ENCODE data around the gene AMZ1. TPM values are rescaled to one million over a fixed set of nuclear protein-coding genes. Genes with fewer than 3 reads are reported as not detected.
A peak's percentile ranks its signal among the peaks of the same experiment; 100 is the strongest.

The AMZ1 gene
- total RNA-seq, 1 experiment from 2014 or later = 0.85 TPM

DNA sequence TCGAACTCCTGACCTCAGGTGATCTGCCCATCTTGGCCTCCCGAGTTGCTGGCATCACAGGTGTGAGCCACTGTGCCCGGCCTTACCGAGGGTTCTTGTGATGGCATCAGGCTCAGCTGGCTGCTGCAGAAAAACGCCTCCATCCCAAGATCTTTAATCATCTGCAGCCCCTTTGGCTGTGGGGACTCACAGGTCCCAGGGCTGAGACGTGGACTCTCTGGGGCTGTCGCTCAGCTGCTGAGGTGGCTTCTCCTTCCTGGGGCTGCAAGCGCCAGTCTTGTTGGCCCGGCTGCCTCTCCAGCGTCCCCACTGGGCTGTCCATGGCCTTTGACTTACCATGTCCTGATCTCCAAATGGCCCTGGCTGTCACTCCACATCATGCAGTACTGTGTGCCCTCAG is 20.0 kb downstream of the AMZ1 start:
- Mint-ChIP-seq H3K4me3 (no peak overlapping the region), H3K4me1 (peaks cover 5% of the 10 kb centered on the region; the same call in 1 of the 2 replicates), H3K9me3 (no peaks in the 10 kb centered on the region), H3K27ac (no peak overlapping the region), H3K27me3 (ENCODE audit: low read depth) (no peaks in the 10 kb centered on the region), H3K36me3 (peaks cover 5% of the 10 kb centered on the region; the same call in 1 of the 2 replicates)
- POLR2A ChIA-PET = no interaction called here
- ATAC-seq (no peak), DNase-seq (ENCODE audit: low spot score) (no peak)
- no peak for TF ChIP-seq RORB (CRISPR knock-in tag; IDR thresholded peaks at IDR 0.05)
- CTCF ChIA-PET = interaction anchor here (0.7 to 8.9 kb wide), 8 partner anchors 11 to 257 kb away, joined by 3 to 102 read pairs (median 32); partner anchors contain the start of gene AMZ1

- H3K4me3 Mint-ChIP-seq = no peak overlapping the region
- no peak for TF ChIP-seq ZNF219 (CRISPR knock-in tag; IDR thresholded peaks at IDR 0.05; ENCODE audit: borderline replicate concordance)
- TF ChIP-seq, protein P1, sequence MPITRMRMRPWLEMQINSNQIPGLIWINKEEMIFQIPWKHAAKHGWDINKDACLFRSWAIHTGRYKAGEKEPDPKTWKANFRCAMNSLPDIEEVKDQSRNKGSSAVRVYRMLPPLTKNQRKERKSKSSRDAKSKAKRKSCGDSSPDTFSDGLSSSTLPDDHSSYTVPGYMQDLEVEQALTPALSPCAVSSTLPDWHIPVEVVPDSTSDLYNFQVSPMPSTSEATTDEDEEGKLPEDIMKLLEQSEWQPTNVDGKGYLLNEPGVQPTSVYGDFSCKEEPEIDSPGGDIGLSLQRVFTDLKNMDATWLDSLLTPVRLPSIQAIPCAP (CRISPR knock-in tag; IDR thresholded peaks at IDR 0.05) = no peak
- TF ChIP-seq GRHL2 (CRISPR knock-in tag; IDR thresholded peaks at IDR 0.05; ENCODE audit: insufficient replicate concordance, severe bottlenecking) = no peak
- TF ChIP-seq NFATC4 (CRISPR knock-in tag; IDR thresholded peaks at IDR 0.05) = no peak
- ATAC-seq = no peak
- POLR2A ChIA-PET = no interaction called here
- no peak overlapping the region for H3K27ac Mint-ChIP-seq
- no peaks in the 10 kb centered on the region for H3K27me3 Mint-ChIP-seq (ENCODE audit: low read depth)
- peaks cover 5% of the 10 kb centered on the region; the same call in 1 of the 2 replicates for H3K36me3 Mint-ChIP-seq
- H3K4me1 Mint-ChIP-seq = peaks cover 8% of the 10 kb centered on the region
- no peak for DNase-seq (ENCODE audit: low spot score)
- H3K9me3 Mint-ChIP-seq = no peaks in the 10 kb centered on the region
- CTCF ChIA-PET = interaction anchor here (0.7 to 8.9 kb wide), 34 partner anchors 9 to 257 kb away, joined by 3 to 102 read pairs (median 8); partner anchors contain the start of gene AMZ1
These were observed 20.7 kb downstream of the AMZ1 start for GRCh38 chr7:2708547-2709310.

DNA sequence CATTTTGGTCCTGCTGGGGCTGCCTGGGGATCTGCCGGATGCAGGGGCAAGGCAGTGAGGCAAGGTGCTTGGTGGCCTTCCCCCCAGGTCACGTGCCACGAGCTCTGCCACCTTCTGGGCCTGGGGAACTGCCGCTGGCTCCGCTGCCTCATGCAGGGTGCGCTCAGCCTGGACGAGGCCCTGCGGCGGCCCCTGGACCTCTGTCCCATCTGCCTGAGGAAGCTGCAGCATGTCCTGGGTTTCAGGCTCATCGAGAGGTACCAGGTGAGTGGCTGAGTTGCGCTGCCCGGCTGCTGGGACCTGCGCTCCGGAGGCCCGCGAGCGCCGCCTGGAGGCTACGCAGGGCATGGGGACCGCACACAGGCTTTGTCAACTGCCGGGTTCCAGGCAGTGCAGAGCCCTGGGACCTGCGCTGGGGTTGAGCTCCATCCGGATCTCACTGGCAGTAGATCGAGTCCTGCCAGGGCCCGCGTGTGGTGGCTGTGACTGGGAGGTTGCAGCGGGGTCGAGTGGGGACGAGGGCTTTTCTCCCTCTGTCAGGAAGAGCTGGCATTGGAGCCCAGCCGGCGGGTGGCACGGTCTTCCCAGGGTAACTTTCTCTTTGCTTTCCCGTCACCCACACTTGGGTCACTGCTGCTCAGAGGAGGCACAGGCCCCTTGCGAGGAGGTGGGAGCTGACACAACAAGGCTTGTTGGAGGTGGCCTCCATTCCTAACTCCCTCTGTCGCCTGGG is 21.7 kb downstream of the AMZ1 start:
- peaks cover 8% of the 10 kb centered on the region for H3K4me1 Mint-ChIP-seq
- H3K36me3 Mint-ChIP-seq = peaks cover 11% of the 10 kb centered on the region; the same call in 1 of the 2 replicates
- peak; percentile 91 for DNase-seq (ENCODE audit: low spot score)
- H3K27me3 Mint-ChIP-seq (ENCODE audit: low read depth) = no peaks in the 10 kb centered on the region
- no peak overlapping the region for H3K4me3 Mint-ChIP-seq
- CTCF ChIA-PET = interaction anchor here (0.5 to 8.9 kb wide), 79 partner anchors 9 to 778 kb away, joined by 3 to 102 read pairs (median 5); partner anchors contain the start of genes AMZ1, BRAT1 and IQCE
- POLR2A ChIA-PET = interaction anchor here (0.5 to 1.6 kb wide), 5 partner anchors 10 to 448 kb away, joined by 3 to 4 read pairs (median 4); no protein-coding TSS in a partner anchor
- H3K27ac Mint-ChIP-seq = no peak overlapping the region
- ATAC-seq = peak; percentile 94
- no peaks in the 10 kb centered on the region for H3K9me3 Mint-ChIP-seq
- no peak for TF ChIP-seq ZNF138 (CRISPR knock-in tag; conservative IDR thresholded peaks at IDR 0.05)
- TF ChIP-seq HMGA2 (CRISPR knock-in tag; IDR thresholded peaks at IDR 0.05) = no peak
- TF ChIP-seq ETV6 (CRISPR knock-in tag; IDR thresholded peaks at IDR 0.05) = no peak; the same call in 1 of the 2 replicates
- TF ChIP-seq, protein P2, sequence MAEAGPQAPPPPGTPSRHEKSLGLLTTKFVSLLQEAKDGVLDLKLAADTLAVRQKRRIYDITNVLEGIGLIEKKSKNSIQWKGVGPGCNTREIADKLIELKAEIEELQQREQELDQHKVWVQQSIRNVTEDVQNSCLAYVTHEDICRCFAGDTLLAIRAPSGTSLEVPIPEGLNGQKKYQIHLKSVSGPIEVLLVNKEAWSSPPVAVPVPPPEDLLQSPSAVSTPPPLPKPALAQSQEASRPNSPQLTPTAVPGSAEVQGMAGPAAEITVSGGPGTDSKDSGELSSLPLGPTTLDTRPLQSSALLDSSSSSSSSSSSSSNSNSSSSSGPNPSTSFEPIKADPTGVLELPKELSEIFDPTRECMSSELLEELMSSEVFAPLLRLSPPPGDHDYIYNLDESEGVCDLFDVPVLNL (CRISPR knock-in tag; IDR thresholded peaks at IDR 0.05; ENCODE audit: borderline replicate concordance, low read depth) = no peak
- TF ChIP-seq ZNF416 (CRISPR knock-in tag; IDR thresholded peaks at IDR 0.05) = no peak
- TF ChIP-seq RELA (CRISPR knock-in tag; IDR thresholded peaks at IDR 0.05; ENCODE audit: borderline replicate concordance) = 0 out of 2 replicates have a peak, but pooled peaks have one; percentile 44
- TF ChIP-seq SP1 (CRISPR knock-in tag; conservative IDR thresholded peaks at IDR 0.05) = no peak
- no peak for TF ChIP-seq ZNF396 (CRISPR knock-in tag; IDR thresholded peaks at IDR 0.05; ENCODE audit: borderline replicate concordance)
- TF ChIP-seq, protein P3, sequence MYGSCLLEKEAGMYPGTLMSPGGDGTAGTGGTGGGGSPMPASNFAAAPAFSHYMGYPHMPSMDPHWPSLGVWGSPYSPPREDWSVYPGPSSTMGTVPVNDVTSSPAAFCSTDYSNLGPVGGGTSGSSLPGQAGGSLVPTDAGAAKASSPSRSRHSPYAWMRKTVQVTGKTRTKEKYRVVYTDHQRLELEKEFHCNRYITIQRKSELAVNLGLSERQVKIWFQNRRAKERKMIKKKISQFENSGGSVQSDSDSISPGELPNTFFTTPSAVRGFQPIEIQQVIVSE (CRISPR knock-in tag; IDR thresholded peaks at IDR 0.05; ENCODE audit: borderline replicate concordance) = no peak
- TF ChIP-seq, protein P4, sequence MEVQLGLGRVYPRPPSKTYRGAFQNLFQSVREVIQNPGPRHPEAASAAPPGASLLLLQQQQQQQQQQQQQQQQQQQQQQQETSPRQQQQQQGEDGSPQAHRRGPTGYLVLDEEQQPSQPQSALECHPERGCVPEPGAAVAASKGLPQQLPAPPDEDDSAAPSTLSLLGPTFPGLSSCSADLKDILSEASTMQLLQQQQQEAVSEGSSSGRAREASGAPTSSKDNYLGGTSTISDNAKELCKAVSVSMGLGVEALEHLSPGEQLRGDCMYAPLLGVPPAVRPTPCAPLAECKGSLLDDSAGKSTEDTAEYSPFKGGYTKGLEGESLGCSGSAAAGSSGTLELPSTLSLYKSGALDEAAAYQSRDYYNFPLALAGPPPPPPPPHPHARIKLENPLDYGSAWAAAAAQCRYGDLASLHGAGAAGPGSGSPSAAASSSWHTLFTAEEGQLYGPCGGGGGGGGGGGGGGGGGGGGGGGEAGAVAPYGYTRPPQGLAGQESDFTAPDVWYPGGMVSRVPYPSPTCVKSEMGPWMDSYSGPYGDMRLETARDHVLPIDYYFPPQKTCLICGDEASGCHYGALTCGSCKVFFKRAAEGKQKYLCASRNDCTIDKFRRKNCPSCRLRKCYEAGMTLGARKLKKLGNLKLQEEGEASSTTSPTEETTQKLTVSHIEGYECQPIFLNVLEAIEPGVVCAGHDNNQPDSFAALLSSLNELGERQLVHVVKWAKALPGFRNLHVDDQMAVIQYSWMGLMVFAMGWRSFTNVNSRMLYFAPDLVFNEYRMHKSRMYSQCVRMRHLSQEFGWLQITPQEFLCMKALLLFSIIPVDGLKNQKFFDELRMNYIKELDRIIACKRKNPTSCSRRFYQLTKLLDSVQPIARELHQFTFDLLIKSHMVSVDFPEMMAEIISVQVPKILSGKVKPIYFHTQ (CRISPR knock-in tag; IDR thresholded peaks at IDR 0.05) = no peak
- TF ChIP-seq, protein P5, sequence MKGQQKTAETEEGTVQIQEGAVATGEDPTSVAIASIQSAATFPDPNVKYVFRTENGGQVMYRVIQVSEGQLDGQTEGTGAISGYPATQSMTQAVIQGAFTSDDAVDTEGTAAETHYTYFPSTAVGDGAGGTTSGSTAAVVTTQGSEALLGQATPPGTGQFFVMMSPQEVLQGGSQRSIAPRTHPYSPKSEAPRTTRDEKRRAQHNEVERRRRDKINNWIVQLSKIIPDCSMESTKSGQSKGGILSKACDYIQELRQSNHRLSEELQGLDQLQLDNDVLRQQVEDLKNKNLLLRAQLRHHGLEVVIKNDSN (CRISPR knock-in tag; IDR thresholded peaks at IDR 0.05) = peak; percentile 38; the same call in 1 of the 2 replicates
- TF ChIP-seq, protein P6, sequence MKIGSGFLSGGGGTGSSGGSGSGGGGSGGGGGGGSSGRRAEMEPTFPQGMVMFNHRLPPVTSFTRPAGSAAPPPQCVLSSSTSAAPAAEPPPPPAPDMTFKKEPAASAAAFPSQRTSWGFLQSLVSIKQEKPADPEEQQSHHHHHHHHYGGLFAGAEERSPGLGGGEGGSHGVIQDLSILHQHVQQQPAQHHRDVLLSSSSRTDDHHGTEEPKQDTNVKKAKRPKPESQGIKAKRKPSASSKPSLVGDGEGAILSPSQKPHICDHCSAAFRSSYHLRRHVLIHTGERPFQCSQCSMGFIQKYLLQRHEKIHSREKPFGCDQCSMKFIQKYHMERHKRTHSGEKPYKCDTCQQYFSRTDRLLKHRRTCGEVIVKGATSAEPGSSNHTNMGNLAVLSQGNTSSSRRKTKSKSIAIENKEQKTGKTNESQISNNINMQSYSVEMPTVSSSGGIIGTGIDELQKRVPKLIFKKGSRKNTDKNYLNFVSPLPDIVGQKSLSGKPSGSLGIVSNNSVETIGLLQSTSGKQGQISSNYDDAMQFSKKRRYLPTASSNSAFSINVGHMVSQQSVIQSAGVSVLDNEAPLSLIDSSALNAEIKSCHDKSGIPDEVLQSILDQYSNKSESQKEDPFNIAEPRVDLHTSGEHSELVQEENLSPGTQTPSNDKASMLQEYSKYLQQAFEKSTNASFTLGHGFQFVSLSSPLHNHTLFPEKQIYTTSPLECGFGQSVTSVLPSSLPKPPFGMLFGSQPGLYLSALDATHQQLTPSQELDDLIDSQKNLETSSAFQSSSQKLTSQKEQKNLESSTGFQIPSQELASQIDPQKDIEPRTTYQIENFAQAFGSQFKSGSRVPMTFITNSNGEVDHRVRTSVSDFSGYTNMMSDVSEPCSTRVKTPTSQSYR (CRISPR knock-in tag; IDR thresholded peaks at IDR 0.05) = no peak
- no peak for TF ChIP-seq ZNF121 (CRISPR knock-in tag; IDR thresholded peaks at IDR 0.05)
- no peak for TF ChIP-seq NR1H2 (CRISPR knock-in tag; IDR thresholded peaks at IDR 0.05)
- no peak for TF ChIP-seq ATF1 (CRISPR knock-in tag; IDR thresholded peaks at IDR 0.05)
- no peak; the same call in 1 of the 2 replicates for TF ChIP-seq ZBTB21 (CRISPR knock-in tag; IDR thresholded peaks at IDR 0.05; ENCODE audit: borderline replicate concordance)
